Naive thymus-derived CD4-positive, alpha-beta T cell (primary cell): ENCODE results near the gene DSN1. TPM values are rescaled to one million over a fixed set of nuclear protein-coding genes. Genes with fewer than 3 reads are reported as not detected.

ENCODE experiments used
- ATAC-seq: fragments of 150-1000 bp; cut with Tn5 transposase; 2 replicates; pipeline ENCODE4 v1.10.0; 2021; ENCODE audit warnings: mild to moderate bottlenecking, moderate library complexity
- CTCF ChIA-PET: fragments of 350-600 bp; sonication (Branson Sonifier 250); formaldehyde crosslinking; loops from one replicate; lab custom pipeline; 2021; ENCODE audit warnings: antibody characterized with exemption; lab: Charles Lee
- POLR2A ChIA-PET: fragments of 350-600 bp; sonication (Branson Sonifier 250); formaldehyde crosslinking; loops from one replicate; lab custom pipeline; 2021; ENCODE audit warnings: antibody characterized with exemption, inconsistent platforms; lab: Charles Lee
- DNase-seq, 9 donors: peaks; one replicate each; pipeline versions ENCODE4 v3.0.0 to v3.0.0-alpha.2; 2020 to 2022; ENCODE audit warnings: mixed read lengths in 1 of 9
- H3K27ac ChIP-seq: one replicate; pipeline ENCODE4 v1.7.0; 2013; ENCODE audit warnings: mild to moderate bottlenecking, low read depth, low read length, moderate library complexity
- H3K27me3 ChIP-seq, 2 donors: one replicate each; pipeline ENCODE4 v1.7.0; 2013; ENCODE audit warnings: low read length in 2 of 2, mild to moderate bottlenecking in 2 of 2, moderate library complexity in 2 of 2; ENCODE audit not compliant: control insufficient read depth in 2 of 2, insufficient read depth in 2 of 2
- H3K36me3 ChIP-seq, 3 experiments: 1 replicate in 2 of 3; 2 replicates in 1 of 3; pipeline ENCODE4 v1.7.0; 2013; ENCODE audit warnings: low read length in 3 of 3, mild to moderate bottlenecking in 3 of 3, moderate library complexity in 1 of 3; ENCODE audit not compliant: insufficient read depth in 3 of 3, control insufficient read depth in 2 of 3
- H3K4me1 ChIP-seq, 2 donors: one replicate each; pipeline ENCODE4 v1.7.0; 2013; ENCODE audit warnings: low read length in 2 of 2, mild to moderate bottlenecking in 2 of 2, moderate library complexity in 1 of 2; ENCODE audit not compliant: control insufficient read depth in 2 of 2, insufficient read depth in 2 of 2
- H3K4me3 ChIP-seq: 2 replicates; pipeline ENCODE4 v1.7.0; 2013; ENCODE audit warnings: mild to moderate bottlenecking, low read length
- H3K9me3 ChIP-seq, 3 experiments: 1 replicate in 2 of 3; 2 replicates in 1 of 3; pipeline ENCODE4 v1.7.0; 2013; ENCODE audit warnings: low read length in 3 of 3; ENCODE audit not compliant: control insufficient read depth in 2 of 3
- H3K27ac Mint-ChIP-seq, 9 donors: one replicate each; pipeline ENCODE4 v1.8.0; 2020 to 2022; ENCODE audit warnings: mixed read lengths in 9 of 9, mild to moderate bottlenecking in 8 of 9, moderate library complexity in 5 of 9, inconsistent platforms in 2 of 9
- H3K27me3 Mint-ChIP-seq, 5 donors: one replicate each; pipeline ENCODE4 v1.8.0; 2021 to 2022; ENCODE audit warnings: mixed read lengths in 5 of 5, mild to moderate bottlenecking in 1 of 5
- H3K36me3 Mint-ChIP-seq, 5 donors: one replicate each; pipeline ENCODE4 v1.8.0; 2020 to 2022; ENCODE audit warnings: mixed read lengths in 5 of 5, mild to moderate bottlenecking in 3 of 5, inconsistent platforms in 1 of 5
- H3K4me1 Mint-ChIP-seq, 7 donors: one replicate each; pipeline ENCODE4 v1.8.0; 2020 to 2022; ENCODE audit warnings: mixed read lengths in 7 of 7, mild to moderate bottlenecking in 3 of 7, inconsistent platforms in 1 of 7
- H3K4me3 Mint-ChIP-seq, 10 donors: one replicate each; pipeline ENCODE4 v1.8.0; 2020 to 2022; ENCODE audit warnings: mild to moderate bottlenecking in 10 of 10, mixed read lengths in 10 of 10, moderate library complexity in 6 of 10, inconsistent platforms in 2 of 10
- H3K9me3 Mint-ChIP-seq, 11 donors: one replicate each; pipeline ENCODE4 v1.8.0; 2020 to 2022; ENCODE audit warnings: mixed read lengths in 11 of 11, mild to moderate bottlenecking in 4 of 11, inconsistent platforms in 1 of 11, moderate library complexity in 1 of 11
- intact Hi-C, 2 donors: fragments of 100-400 bp; cut with micrococcal nuclease; formaldehyde crosslinking; loops; one replicate each; pipeline ENCODE4 v1.15.1; 2023
- polyA plus RNA-seq, 2 donors: library from polyadenylated mRNA; unstranded; fragments of 300-500 nt; fragmentation: Illumina TruSeq; gene quantifications; one replicate each; pipeline ENCODE4 v1.2.3, GENCODE V29; 2021
- total RNA-seq, 6 experiments: library from RNA in 5 of 6; stranded (reverse) in 5 of 6; gene quantifications; 1 replicate in 5 of 6; 2 replicates in 1 of 6; pipeline ENCODE4 v1.2.3 and lab custom pipeline; 2021 to 2026

The DSN1 gene
- total and polyA plus RNA-seq, 7 experiments from 2014 or later = 9.0 to 27.5 (median 11.1) TPM

DNA sequence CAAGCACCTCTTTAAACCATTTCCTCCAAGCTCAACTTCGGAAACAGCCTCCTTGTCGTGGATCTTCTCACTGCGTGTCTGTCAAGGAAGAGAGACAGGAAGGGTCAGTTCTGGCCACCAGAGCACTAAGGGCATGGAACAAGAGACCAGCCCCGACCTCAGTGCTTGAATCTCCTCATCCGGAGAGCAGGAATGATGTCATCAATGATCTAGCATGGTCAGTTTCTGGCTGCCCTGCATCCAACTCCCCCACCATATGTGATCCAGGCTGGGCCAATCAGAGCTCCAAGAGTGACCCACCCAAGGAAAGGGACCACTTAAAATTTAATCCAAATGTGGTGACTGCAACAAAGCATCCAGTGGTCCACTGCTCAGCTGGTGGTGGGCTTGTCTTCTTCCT is 23.3 kb upstream of the DSN1 start:
- Histone ChIP-seq H3K9me3 (no peaks in the 10 kb centered on the region), H3K4me1 (no peaks in the 10 kb centered on the region), H3K27ac (no peak overlapping the region), H3K4me3 (no peak overlapping the region), H3K36me3 (no peaks in the 10 kb centered on the region), H3K27me3 (no peaks in the 10 kb centered on the region)
- ChIA-PET CTCF (interaction anchor here (0.7 kb wide), 1 partner anchor 41 kb away, joined by 3 read pairs; no protein-coding TSS in a partner anchor), POLR2A (no interaction called here)
- Mint-ChIP-seq H3K4me1 (no peaks in the 10 kb centered on the region), H3K36me3 (peaks cover 0 to 3% (median 0%) of the 10 kb centered on the region in 5 donors), H3K27me3 (no peaks in the 10 kb centered on the region), H3K9me3 (peaks cover 0 to 2% (median 0%) of the 10 kb centered on the region in 11 donors), H3K4me3 (no peak overlapping the region), H3K27ac (no peak overlapping the region)
- DNase-seq = no peak
- intact Hi-C loops = no loop called here
- ATAC-seq = no peak

DNA sequence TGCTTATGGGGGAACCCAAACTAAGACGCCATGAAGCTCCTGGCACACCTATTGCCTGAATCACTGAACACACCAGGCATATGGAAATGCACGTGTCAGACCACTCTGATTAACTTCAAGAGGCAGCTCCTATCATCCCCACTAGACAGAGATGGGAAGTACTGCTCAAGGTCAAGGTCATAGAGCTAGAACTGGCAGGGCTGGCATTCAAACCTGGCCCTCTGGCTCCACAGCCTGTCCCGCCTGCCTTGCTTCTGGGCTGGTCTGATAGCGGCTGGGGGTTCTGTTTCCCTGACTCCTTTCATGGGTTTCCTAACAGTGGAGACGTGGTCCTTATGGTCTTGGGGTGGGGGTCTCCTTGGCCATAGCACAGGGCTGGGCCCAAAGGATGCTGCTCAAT is 22.6 kb upstream of the DSN1 start:
- no peak for ATAC-seq
- Mint-ChIP-seq H3K27me3 (no peaks in the 10 kb centered on the region), H3K4me3 (no peak overlapping the region), H3K4me1 (no peaks in the 10 kb centered on the region), H3K36me3 (peaks cover 0 to 3% (median 0%) of the 10 kb centered on the region in 5 donors), H3K9me3 (peaks cover 0 to 2% (median 0%) of the 10 kb centered on the region in 11 donors), H3K27ac (peak overlapping the region in 1 of 9 donors; percentile 59)
- no peak for DNase-seq
- no peak overlapping the region for H3K27ac ChIP-seq
- ChIA-PET CTCF (no interaction called here), POLR2A (no interaction called here)
- no peaks in the 10 kb centered on the region for H3K27me3 ChIP-seq
- no peaks in the 10 kb centered on the region for H3K9me3 ChIP-seq
- intact Hi-C loops = no loop called here
- no peak overlapping the region for H3K4me3 ChIP-seq
- H3K36me3 ChIP-seq = no peaks in the 10 kb centered on the region
- H3K4me1 ChIP-seq = no peaks in the 10 kb centered on the region

DNA sequence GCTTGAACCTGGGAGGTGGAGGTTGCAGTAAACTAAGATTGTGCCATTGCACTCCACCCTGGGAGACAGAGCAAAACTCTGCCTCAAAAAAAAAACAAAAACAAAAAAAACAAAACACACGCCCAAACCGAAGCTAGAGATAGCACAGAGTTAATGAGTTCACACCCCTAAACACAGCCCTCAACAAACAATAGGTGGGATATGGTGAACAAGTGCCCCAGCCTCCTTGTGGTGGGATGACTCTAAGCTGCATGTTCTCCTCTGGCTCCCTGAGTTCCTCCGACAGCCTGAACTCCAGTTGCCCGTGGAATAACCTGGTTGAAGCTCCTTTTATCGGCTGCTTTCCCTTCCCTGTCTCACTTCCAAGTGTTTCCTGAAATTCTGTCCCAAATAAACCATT is 22.1 kb upstream of the DSN1 start:
- H3K36me3 Mint-ChIP-seq = peaks cover 0 to 3% (median 0%) of the 10 kb centered on the region in 5 donors
- Histone ChIP-seq H3K27me3 (no peaks in the 10 kb centered on the region), H3K36me3 (no peaks in the 10 kb centered on the region), H3K9me3 (no peaks in the 10 kb centered on the region), H3K4me3 (no peak overlapping the region), H3K4me1 (no peaks in the 10 kb centered on the region), H3K27ac (no peak overlapping the region)
- ChIA-PET POLR2A (no interaction called here), CTCF (no interaction called here)
- intact Hi-C loops = no loop called here
- DNase-seq = no peak
- ATAC-seq = no peak
- H3K9me3 Mint-ChIP-seq = peaks cover 0 to 2% (median 0%) of the 10 kb centered on the region in 11 donors
- no peaks in the 10 kb centered on the region for H3K4me1 Mint-ChIP-seq
- no peaks in the 10 kb centered on the region for H3K27me3 Mint-ChIP-seq
- H3K27ac Mint-ChIP-seq = peak overlapping the region in 1 of 9 donors; percentile 59
- no peak overlapping the region for H3K4me3 Mint-ChIP-seq

DNA sequence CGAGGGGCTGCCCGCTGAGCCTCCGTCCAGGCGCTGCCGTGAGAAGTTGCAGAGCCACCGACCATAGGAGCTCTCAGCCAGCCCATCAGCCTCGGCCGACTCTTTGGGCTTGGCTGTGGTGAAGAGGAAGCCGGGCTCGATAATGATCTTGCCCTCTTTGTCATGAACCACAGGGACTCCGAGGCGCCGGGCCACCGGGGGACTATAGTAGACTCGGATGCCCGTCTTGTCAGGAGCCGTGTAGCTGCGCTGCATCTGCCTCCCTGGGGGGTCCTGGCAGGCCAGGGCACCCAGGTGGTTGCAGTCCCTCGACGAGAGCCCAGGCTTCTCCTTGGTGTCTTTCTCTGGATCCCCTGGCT is 20.5 kb upstream of the DSN1 start:
- Histone ChIP-seq H3K36me3 (no peaks in the 10 kb centered on the region), H3K9me3 (no peaks in the 10 kb centered on the region), H3K4me1 (no peaks in the 10 kb centered on the region), H3K27me3 (no peaks in the 10 kb centered on the region), H3K4me3 (no peak overlapping the region), H3K27ac (no peak overlapping the region)
- POLR2A ChIA-PET = no interaction called here
- peaks cover 0 to 3% (median 0%) of the 10 kb centered on the region in 5 donors for H3K36me3 Mint-ChIP-seq
- CTCF ChIA-PET = interaction anchor here (0.6 kb wide), 1 partner anchor 439 kb away, joined by 3 read pairs; no protein-coding TSS in a partner anchor
- ATAC-seq (peak; percentile 18), DNase-seq (no peak)
- no peak overlapping the region for H3K4me3 Mint-ChIP-seq
- H3K27ac Mint-ChIP-seq = no peak overlapping the region
- no peaks in the 10 kb centered on the region for H3K27me3 Mint-ChIP-seq
- H3K4me1 Mint-ChIP-seq = no peaks in the 10 kb centered on the region
- intact Hi-C loops = no loop called here
- peaks cover 0 to 2% (median 0%) of the 10 kb centered on the region in 11 donors for H3K9me3 Mint-ChIP-seq

DNA sequence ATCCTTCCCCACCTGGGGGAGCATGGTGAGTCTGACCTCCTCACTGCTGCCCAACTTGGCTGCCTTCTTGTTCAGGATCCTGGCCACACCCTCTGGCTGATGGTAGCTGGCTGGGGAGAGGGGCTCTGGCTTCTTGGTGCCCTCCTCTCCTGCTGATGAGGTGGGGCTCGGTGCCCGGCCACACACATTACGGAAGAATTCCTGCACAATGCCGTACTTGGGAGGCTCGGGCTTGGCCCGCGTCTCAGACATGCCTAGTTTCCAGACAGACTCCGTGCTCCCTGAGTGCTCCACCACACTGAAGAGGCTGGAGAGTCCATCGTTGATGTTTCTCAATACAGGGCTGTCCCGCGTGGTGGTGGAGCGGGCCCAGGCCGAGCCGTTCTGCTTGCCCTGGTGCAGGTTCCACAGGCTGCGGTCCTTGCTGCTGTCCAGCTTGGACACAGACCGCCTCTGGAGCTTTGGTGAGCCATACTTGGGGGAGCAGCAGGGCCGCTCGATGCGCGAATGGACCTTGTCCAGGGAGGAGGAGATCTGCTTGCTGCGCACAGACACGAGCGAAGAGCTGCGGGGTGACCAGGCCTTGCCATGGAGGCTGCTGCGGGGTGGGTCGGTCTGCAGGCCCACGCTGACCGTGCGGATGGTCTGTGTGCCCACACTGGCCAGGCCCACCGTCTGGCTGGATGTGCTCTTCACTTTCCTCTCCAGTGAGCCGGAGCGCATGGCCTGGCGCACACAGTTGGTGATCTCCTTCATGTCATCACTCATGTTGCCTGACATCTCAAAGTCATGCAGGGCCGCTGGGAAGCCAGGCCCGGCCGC is 19.9 kb upstream of the DSN1 start:
- H3K9me3 Mint-ChIP-seq = peaks cover 0 to 2% (median 0%) of the 10 kb centered on the region in 11 donors
- Histone ChIP-seq H3K36me3 (no peaks in the 10 kb centered on the region), H3K27ac (no peak overlapping the region), H3K27me3 (no peaks in the 10 kb centered on the region), H3K4me1 (no peaks in the 10 kb centered on the region), H3K9me3 (no peaks in the 10 kb centered on the region), H3K4me3 (no peak overlapping the region)
- peaks cover 0 to 3% (median 0%) of the 10 kb centered on the region in 5 donors for H3K36me3 Mint-ChIP-seq
- CTCF ChIA-PET = interaction anchor here (0.6 kb wide), 1 partner anchor 439 kb away, joined by 3 read pairs; no protein-coding TSS in a partner anchor
- H3K4me3 Mint-ChIP-seq = no peak overlapping the region
- DNase-seq (no peak), ATAC-seq (no peak)
- H3K4me1 Mint-ChIP-seq = no peaks in the 10 kb centered on the region
- H3K27ac Mint-ChIP-seq = no peak overlapping the region
- intact Hi-C loops = no loop called here
- no peaks in the 10 kb centered on the region for H3K27me3 Mint-ChIP-seq
- POLR2A ChIA-PET = no interaction called here

DNA sequence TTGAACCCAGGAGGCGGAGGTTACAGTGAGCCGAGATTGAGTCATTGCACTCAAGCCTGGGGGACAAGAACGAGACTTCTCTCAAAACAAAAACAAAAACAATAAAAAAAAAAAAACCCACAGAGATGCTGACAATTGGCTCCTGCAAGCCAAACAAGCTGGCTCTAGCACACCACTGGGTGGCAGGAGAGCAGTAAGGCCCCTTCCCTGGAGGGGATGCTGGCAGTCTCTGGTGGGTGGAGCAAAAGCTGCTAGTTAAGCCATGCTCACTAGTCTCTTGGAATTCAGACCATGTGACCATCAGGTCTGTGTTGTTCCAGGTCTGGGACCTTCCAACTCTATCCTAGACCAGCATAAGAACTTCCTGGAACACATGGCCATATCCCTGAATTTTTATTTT is 18.9 kb upstream of the DSN1 start:
- H3K9me3 ChIP-seq = no peaks in the 10 kb centered on the region
- no peaks in the 10 kb centered on the region for H3K27me3 Mint-ChIP-seq
- no peak overlapping the region for H3K27ac ChIP-seq
- H3K27me3 ChIP-seq = no peaks in the 10 kb centered on the region
- DNase-seq (no peak), ATAC-seq (no peak)
- no peak overlapping the region for H3K4me3 ChIP-seq
- H3K4me1 Mint-ChIP-seq = no peaks in the 10 kb centered on the region
- ChIA-PET POLR2A (no interaction called here), CTCF (no interaction called here)
- no peak overlapping the region for H3K4me3 Mint-ChIP-seq
- H3K4me1 ChIP-seq = no peaks in the 10 kb centered on the region
- no peak overlapping the region for H3K27ac Mint-ChIP-seq
- peaks cover 0 to 2% (median 0%) of the 10 kb centered on the region in 11 donors for H3K9me3 Mint-ChIP-seq
- no peaks in the 10 kb centered on the region for H3K36me3 ChIP-seq
- peaks cover 0 to 3% (median 0%) of the 10 kb centered on the region in 5 donors for H3K36me3 Mint-ChIP-seq
- intact Hi-C loops = no loop called here
